Measurements from ENCODE around the gene PAM.

The PAM gene

GRCh38 chr5:102971676-102972293 is 216.7 kb downstream of the PAM start:
- Histone ChIP-seq H3K4me2 (ENCODE audit: low read depth, low read length, poor library complexity, severe bottlenecking) (no peak overlapping the region), H3K27ac (ENCODE audit: low read depth, low read length) (no peak overlapping the region), H3K36me3 (ENCODE audit: low read length) (no peaks in the 10 kb centered on the region), H3K9ac (ENCODE audit: low read length) (no peak overlapping the region), H3F3A (ENCODE audit: insufficient read depth) (no peaks in the 10 kb centered on the region), H3K4me3 (ENCODE audit: insufficient read depth, low read length, poor library complexity, severe bottlenecking) (no peak overlapping the region), H3K9me2 (replicated peaks; ENCODE audit: insufficient read depth, low read length) (no peaks in the 10 kb centered on the region), H4K20me1 (ENCODE audit: low read depth, low read length) (no peaks in the 10 kb centered on the region), H3K79me2 (ENCODE audit: insufficient read depth, low read length) (no peaks in the 10 kb centered on the region), H2AFZ (ENCODE audit: low read depth, low read length, severe bottlenecking) (no peak overlapping the region), H3K9me3 (ENCODE audit: insufficient read depth, low read length) (no peaks in the 10 kb centered on the region), H3K27me3 (ENCODE audit: low read length) (no peaks in the 10 kb centered on the region)
- TF ChIP-seq CTCF (IDR thresholded peaks at IDR 0.05; ENCODE audit: insufficient read depth, low read length, poor library complexity, severe bottlenecking) (no peak), EZH2phosphoT487 (conservative IDR thresholded peaks at IDR 0.05; ENCODE audit: low read length) (no peak)

GRCh38 chr5:102974177-102974576 is 219.1 kb downstream of the PAM start:
- Histone ChIP-seq H3K9me2 (replicated peaks; ENCODE audit: insufficient read depth, low read length) (no peaks in the 10 kb centered on the region), H3K4me3 (ENCODE audit: insufficient read depth, low read length, poor library complexity, severe bottlenecking) (no peak overlapping the region), H3F3A (ENCODE audit: insufficient read depth) (no peaks in the 10 kb centered on the region), H4K20me1 (ENCODE audit: low read depth, low read length) (no peaks in the 10 kb centered on the region), H3K4me2 (ENCODE audit: low read depth, low read length, poor library complexity, severe bottlenecking) (no peak overlapping the region), H2AFZ (ENCODE audit: low read depth, low read length, severe bottlenecking) (no peak overlapping the region), H3K79me2 (ENCODE audit: insufficient read depth, low read length) (no peaks in the 10 kb centered on the region), H3K9me3 (ENCODE audit: insufficient read depth, low read length) (no peaks in the 10 kb centered on the region), H3K27ac (ENCODE audit: low read depth, low read length) (no peak overlapping the region), H3K9ac (ENCODE audit: low read length) (no peak overlapping the region), H3K36me3 (ENCODE audit: low read length) (no peaks in the 10 kb centered on the region), H3K27me3 (ENCODE audit: low read length) (no peaks in the 10 kb centered on the region)
- TF ChIP-seq EZH2phosphoT487 (conservative IDR thresholded peaks at IDR 0.05; ENCODE audit: low read length) = no peak
- no peak for TF ChIP-seq CTCF (IDR thresholded peaks at IDR 0.05; ENCODE audit: insufficient read depth, low read length, poor library complexity, severe bottlenecking)

GRCh38 chr5:102975045-102975444 is 219.9 kb downstream of the PAM start:
- TF ChIP-seq EZH2phosphoT487 (conservative IDR thresholded peaks at IDR 0.05; ENCODE audit: low read length) (no peak), CTCF (IDR thresholded peaks at IDR 0.05; ENCODE audit: insufficient read depth, low read length, poor library complexity, severe bottlenecking) (no peak)
- H3K4me2 ChIP-seq (ENCODE audit: low read depth, low read length, poor library complexity, severe bottlenecking) = no peak overlapping the region
- no peaks in the 10 kb centered on the region for H3F3A ChIP-seq (ENCODE audit: insufficient read depth)
- H3K9ac ChIP-seq (ENCODE audit: low read length) = no peak overlapping the region
- H3K9me3 ChIP-seq (ENCODE audit: insufficient read depth, low read length) = no peaks in the 10 kb centered on the region
- H3K4me3 ChIP-seq (ENCODE audit: insufficient read depth, low read length, poor library complexity, severe bottlenecking) = no peak overlapping the region
- no peak overlapping the region for H2AFZ ChIP-seq (ENCODE audit: low read depth, low read length, severe bottlenecking)
- H3K79me2 ChIP-seq (ENCODE audit: insufficient read depth, low read length) = no peaks in the 10 kb centered on the region
- H3K27me3 ChIP-seq (ENCODE audit: low read length) = no peaks in the 10 kb centered on the region
- no peaks in the 10 kb centered on the region for H4K20me1 ChIP-seq (ENCODE audit: low read depth, low read length)
- H3K36me3 ChIP-seq (ENCODE audit: low read length) = no peaks in the 10 kb centered on the region
- no peak overlapping the region for H3K27ac ChIP-seq (ENCODE audit: low read depth, low read length)
- no peaks in the 10 kb centered on the region for H3K9me2 ChIP-seq (replicated peaks; ENCODE audit: insufficient read depth, low read length)
